ENCODE results near the gene SPRR2E. TPM values are rescaled to one million over a fixed set of nuclear protein-coding genes. Genes with fewer than 3 reads are reported as not detected.
"Not testable (repeated sequence)": the region's sequence is repeated elsewhere in the genome, so short reads cannot be mapped to it uniquely, and the experiment has no call there.

The SPRR2E gene
- total and polyA plus RNA-seq, 2 experiments from 2014 or later = not detected

DNA sequence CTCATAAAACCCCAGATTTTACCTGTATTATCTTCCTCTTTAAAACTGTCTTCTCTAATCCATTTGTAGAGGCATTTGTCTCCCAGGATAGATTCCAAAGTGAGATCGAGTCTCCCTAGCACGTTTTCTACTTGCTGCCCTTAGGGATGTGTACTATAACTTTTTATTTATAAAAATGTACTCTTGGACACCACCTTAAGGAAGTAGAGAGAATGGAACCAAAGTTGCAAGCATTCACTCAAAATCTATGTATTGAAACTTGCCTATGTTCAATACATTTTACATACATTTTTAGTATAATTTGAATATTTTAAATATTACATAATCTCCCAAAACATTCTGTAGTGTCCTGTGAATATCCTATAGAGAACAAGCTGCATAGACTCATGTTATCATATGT is 36.2 kb downstream of the SPRR2E start:
- no peak for TF ChIP-seq CTCF (IDR thresholded peaks at IDR 0.05; ENCODE audit: low read depth, low read length)
- H3K4me3 ChIP-seq = no peak overlapping the region
- no peak overlapping the region for H3K27ac ChIP-seq
- no peaks in the 10 kb centered on the region for H3K36me3 ChIP-seq
- no peaks in the 10 kb centered on the region for H3K27me3 ChIP-seq
- no peaks in the 10 kb centered on the region for H3K4me1 ChIP-seq (ENCODE audit: low read depth)
- H3K9me3 ChIP-seq (ENCODE audit: low read depth) = no peaks in the 10 kb centered on the region
- no peak for DNase-seq (ENCODE audit: low read depth in 1 of 2, low spot score in 1 of 2)

GRCh38 chr1:153057375-153057774 is 37.0 kb downstream of the SPRR2E start, which contains the start of gene SPRR2A:
Gene SPRR2A, minus strand, starts transcription at chr1:153057512. Its CDS starts 777 bp downstream, at chr1:153056735.
- no peak for DNase-seq (ENCODE audit: low read depth in 1 of 2, low spot score in 1 of 2)
- H3K27ac ChIP-seq = no peak within 1 kb of the TSS
- H3K4me1 ChIP-seq (ENCODE audit: low read depth) = no peaks in the 10 kb centered on the region
- H3K36me3 ChIP-seq = no peaks in the 10 kb centered on the region
- no peaks in the 10 kb centered on the region for H3K9me3 ChIP-seq (ENCODE audit: low read depth)
- TF ChIP-seq CTCF (IDR thresholded peaks at IDR 0.05; ENCODE audit: low read depth, low read length) = no peak
- H3K27me3 ChIP-seq = no peaks in the 10 kb centered on the region
- H3K4me3 ChIP-seq = no peak within 1 kb of the TSS

GRCh38 chr1:153056111-153056510 is 38.2 kb downstream of the SPRR2E start:
- not testable (repeated sequence) for H3K27ac ChIP-seq; H3K4me1 ChIP-seq (ENCODE audit: low read depth); DNase-seq (ENCODE audit: low read depth in 1 of 2, low spot score in 1 of 2)

DNA sequence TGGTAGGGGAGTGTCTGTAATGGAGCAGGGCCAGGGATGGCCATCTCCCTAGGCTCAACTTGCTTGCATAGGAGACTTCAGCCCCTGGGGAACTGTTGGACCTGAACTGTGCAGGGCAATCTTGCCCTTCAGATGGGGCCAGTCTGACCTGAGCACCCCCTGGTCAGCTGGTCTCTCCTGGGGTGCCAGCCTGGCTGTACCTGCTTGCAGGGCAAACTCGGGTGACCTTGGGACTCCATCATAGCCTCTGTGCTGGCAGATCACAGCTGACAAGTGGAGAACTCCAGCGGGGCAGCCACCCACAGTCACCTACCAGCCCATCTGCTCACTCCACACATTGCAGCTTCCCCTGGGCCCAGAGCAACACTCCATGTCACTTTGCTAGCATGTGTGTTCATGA is 45.1 kb downstream of the SPRR2E start:
- H3K4me1 ChIP-seq (ENCODE audit: low read depth) = no peaks in the 10 kb centered on the region
- H3K9me3 ChIP-seq (ENCODE audit: low read depth) = no peaks in the 10 kb centered on the region
- no peak overlapping the region for H3K4me3 ChIP-seq
- TF ChIP-seq CTCF (IDR thresholded peaks at IDR 0.05; ENCODE audit: low read depth, low read length) = no peak
- no peaks in the 10 kb centered on the region for H3K36me3 ChIP-seq
- no peaks in the 10 kb centered on the region for H3K27me3 ChIP-seq
- DNase-seq (ENCODE audit: low read depth in 1 of 2, low spot score in 1 of 2) = no peak
- no peak overlapping the region for H3K27ac ChIP-seq

More at GRCh38 chr1:153056111-153056510, 38.2 kb downstream of the SPRR2E start:
- not testable (repeated sequence) for H3K4me3 ChIP-seq; H3K9me3 ChIP-seq (ENCODE audit: low read depth); H3K36me3 ChIP-seq; H3K27me3 ChIP-seq

Other genes starting within 250 kb of the SPRR2E start
- not detected in 2 replicates for gene LCE7A, start 234.5 kb downstream of the SPRR2E start, total RNA-seq
- gene LCE7A, start 234.5 kb downstream of the SPRR2E start, polyA plus RNA-seq = not detected in 2 replicates
- not detected in 2 replicates for gene SMCP, start 216.2 kb downstream of the SPRR2E start, total RNA-seq
- gene SMCP, start 216.2 kb downstream of the SPRR2E start, polyA plus RNA-seq = not detected in 2 replicates
- gene IVL, start 186.0 kb downstream of the SPRR2E start, total RNA-seq = not detected in 2 replicates
- not detected in 2 replicates for gene IVL, start 186.0 kb downstream of the SPRR2E start, polyA plus RNA-seq
- gene SPRR5, start 147.3 kb downstream of the SPRR2E start, total RNA-seq = not detected in 2 replicates
- gene SPRR5, start 147.3 kb downstream of the SPRR2E start, polyA plus RNA-seq = not detected in 2 replicates
- gene SPRR4, start 123.9 kb downstream of the SPRR2E start, total RNA-seq = not detected in 2 replicates
- not detected in 2 replicates for gene SPRR4, start 123.9 kb downstream of the SPRR2E start, polyA plus RNA-seq
- not detected in 2 replicates for gene SPRR1A, start 110.4 kb downstream of the SPRR2E start, total RNA-seq
- gene SPRR1A, start 110.4 kb downstream of the SPRR2E start, polyA plus RNA-seq = not detected in 2 replicates
- not detected in 2 replicates for gene SPRR3, start 92.8 kb downstream of the SPRR2E start, total RNA-seq
- gene SPRR3, start 92.8 kb downstream of the SPRR2E start, polyA plus RNA-seq = not detected in 2 replicates
- gene SPRR1B, start 63.3 kb downstream of the SPRR2E start, total RNA-seq = not detected in 2 replicates
- not detected in 2 replicates for gene SPRR1B, start 63.3 kb downstream of the SPRR2E start, polyA plus RNA-seq
- gene SPRR2D, start 53.4 kb downstream of the SPRR2E start, total RNA-seq = not detected in 2 replicates
- gene SPRR2D, start 53.4 kb downstream of the SPRR2E start, polyA plus RNA-seq = not detected in 2 replicates
- gene SPRR2A, start 37.0 kb downstream of the SPRR2E start, total RNA-seq = not detected in 2 replicates
- gene SPRR2A, start 37.0 kb downstream of the SPRR2E start, polyA plus RNA-seq = not detected in 2 replicates
- gene SPRR2B, start 22.9 kb downstream of the SPRR2E start, total RNA-seq = not detected in 2 replicates
- not detected in 2 replicates for gene SPRR2B, start 22.9 kb downstream of the SPRR2E start, polyA plus RNA-seq
- 2.9 and 5.1 TPM in 2 replicates for gene SPRR2F, start 19.0 kb upstream of the SPRR2E start, total RNA-seq
- gene SPRR2F, start 19.0 kb upstream of the SPRR2E start, polyA plus RNA-seq = 13.9 and 25.7 TPM in 2 replicates
- not detected in 2 replicates for gene SPRR2G, start 56.4 kb upstream of the SPRR2E start, total RNA-seq
- not detected in 2 replicates for gene SPRR2G, start 56.4 kb upstream of the SPRR2E start, polyA plus RNA-seq
- gene LELP1, start 108.9 kb upstream of the SPRR2E start, total RNA-seq = not detected in 2 replicates
- not detected in 2 replicates for gene LELP1, start 108.9 kb upstream of the SPRR2E start, polyA plus RNA-seq
- gene PRR9, start 123.1 kb upstream of the SPRR2E start, total RNA-seq = not detected in 2 replicates
- not detected in 2 replicates for gene PRR9, start 123.1 kb upstream of the SPRR2E start, polyA plus RNA-seq
- not detected in 2 replicates for gene LORICRIN, start 165.2 kb upstream of the SPRR2E start, total RNA-seq
- 0.19 TPM in 1 of 2 replicates, not detected in the other for gene LORICRIN, start 165.2 kb upstream of the SPRR2E start, polyA plus RNA-seq
- not detected in 2 replicates for gene PGLYRP3, start 218.4 kb upstream of the SPRR2E start, total RNA-seq
- not detected in 2 replicates for gene PGLYRP3, start 218.4 kb upstream of the SPRR2E start, polyA plus RNA-seq

All from cardiac muscle cell (in vitro differentiated cells and primary cell).